ENCODE results near the gene ZSWIM7.

DNA sequence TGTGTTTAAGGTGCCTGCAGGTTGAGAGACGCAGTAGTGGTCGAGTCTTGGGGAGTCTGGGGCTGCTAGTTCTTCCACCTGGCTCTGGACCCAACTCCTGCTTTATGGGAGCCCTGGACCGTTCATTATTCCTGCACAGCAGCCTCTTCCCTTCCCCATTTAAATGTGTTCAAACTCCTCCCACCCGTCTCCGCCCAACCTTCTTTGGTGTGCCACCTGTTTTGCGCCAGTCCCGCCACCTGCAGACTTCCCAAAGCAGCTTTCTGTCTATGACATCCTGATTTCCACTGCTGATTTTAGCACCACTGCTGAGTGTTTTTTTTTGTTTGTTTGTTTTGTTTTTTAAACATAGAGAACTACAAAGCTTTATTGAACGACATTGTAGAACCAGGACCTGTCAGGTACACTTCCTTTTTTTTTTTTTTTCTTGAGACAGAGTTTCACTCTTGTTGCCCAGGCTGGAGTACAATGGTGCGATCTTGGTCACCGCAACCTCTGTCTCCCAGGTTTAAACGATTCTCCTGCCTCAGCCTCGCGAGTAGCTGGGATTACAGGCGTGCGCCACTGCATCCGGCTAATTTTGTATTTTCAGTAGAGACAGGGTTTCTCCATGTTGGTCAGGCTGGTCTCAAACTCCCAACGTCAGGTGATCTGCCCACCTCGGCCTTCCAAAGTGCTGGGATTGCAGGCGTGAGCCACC lies 41.7 kb downstream of the ZSWIM7 start:
- TF ChIP-seq CTCF (IDR thresholded peaks at IDR 0.05) (no peak), POLR2A (IDR thresholded peaks at IDR 0.05) (no peak), POLR2AphosphoS5 (IDR thresholded peaks at IDR 0.05) (no peak)

All from prostate gland (tissue), 2 donors.